Kidney epithelial cell (primary cell): ENCODE results near the gene SLC4A5. TPM values are rescaled to one million over a fixed set of nuclear protein-coding genes. Genes with fewer than 3 reads are reported as not detected.

Source experiments
- DNase-seq: peaks from one replicate; pipeline ENCODE4 v3.0.0-alpha.2; 2010; ENCODE audit warnings: low read depth
- H3K27me3 ChIP-seq: 2 replicates; pipeline ENCODE4 v1.6.0; 2011; ENCODE audit warnings: low read length; ENCODE audit not compliant: control insufficient read depth, insufficient read depth
- H3K36me3 ChIP-seq: 2 replicates; pipeline ENCODE4 v1.5.1; 2011; ENCODE audit warnings: low read length; ENCODE audit not compliant: control insufficient read depth, insufficient read depth
- H3K4me3 ChIP-seq: 2 replicates; pipeline ENCODE4 v1.5.1; 2011; ENCODE audit warnings: low read depth, mild to moderate bottlenecking, control low read depth, low read length
- total RNA-seq: library from RNA; depleted of rRNA; stranded (reverse); fragments of >200 nt; gene quantifications from 2 replicates; pipeline ENCODE4 v1.2.3, GENCODE V29; 2015
- TF ChIP-seq, protein P1 (sequence below): IDR thresholded peaks from 2 replicates; pipeline ENCODE4 v1.5.1; 2011; ENCODE audit warnings: mild to moderate bottlenecking, moderate library complexity, low read length, control low read depth, inconsistent platforms; ENCODE audit not compliant: insufficient read depth, poor library complexity, severe bottlenecking

Gene SLC4A5
- total RNA-seq, 1 donor from 2014 or later: 1.8 TPM

DNA sequence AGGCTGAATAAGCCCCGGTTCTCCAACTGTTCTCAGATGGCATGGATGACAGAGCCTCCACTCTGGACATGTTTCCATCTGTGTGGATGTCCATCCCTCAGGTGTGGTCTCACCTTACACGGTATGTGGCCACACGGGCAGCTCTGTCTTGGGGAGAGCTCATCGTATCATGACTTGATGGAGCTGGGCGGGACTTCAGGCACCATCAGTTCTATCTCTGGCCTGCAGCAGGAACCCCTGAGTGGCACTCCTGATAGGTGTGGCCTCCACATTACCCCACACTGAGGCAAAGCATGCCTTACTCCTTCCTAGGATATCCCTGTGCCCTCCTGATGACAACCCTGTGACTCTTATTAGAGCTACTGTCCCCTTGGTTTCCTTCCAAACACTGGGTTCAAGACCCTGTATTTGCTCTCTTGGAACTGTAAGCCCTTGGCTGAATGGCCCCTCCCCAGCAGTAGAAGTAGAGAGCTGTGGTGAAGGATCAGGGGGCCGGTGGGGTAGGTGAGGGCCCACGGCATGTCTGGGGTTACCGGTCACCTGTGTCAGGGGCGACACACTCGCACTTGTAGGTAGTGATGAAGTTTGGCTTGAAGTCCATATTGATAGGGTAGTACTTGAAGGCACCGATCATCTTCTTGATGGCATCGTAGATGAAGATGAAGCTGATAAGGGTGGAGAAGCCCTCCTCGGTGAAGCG, 96.6 kb downstream of the SLC4A5 start:
- TF ChIP-seq, protein P1, sequence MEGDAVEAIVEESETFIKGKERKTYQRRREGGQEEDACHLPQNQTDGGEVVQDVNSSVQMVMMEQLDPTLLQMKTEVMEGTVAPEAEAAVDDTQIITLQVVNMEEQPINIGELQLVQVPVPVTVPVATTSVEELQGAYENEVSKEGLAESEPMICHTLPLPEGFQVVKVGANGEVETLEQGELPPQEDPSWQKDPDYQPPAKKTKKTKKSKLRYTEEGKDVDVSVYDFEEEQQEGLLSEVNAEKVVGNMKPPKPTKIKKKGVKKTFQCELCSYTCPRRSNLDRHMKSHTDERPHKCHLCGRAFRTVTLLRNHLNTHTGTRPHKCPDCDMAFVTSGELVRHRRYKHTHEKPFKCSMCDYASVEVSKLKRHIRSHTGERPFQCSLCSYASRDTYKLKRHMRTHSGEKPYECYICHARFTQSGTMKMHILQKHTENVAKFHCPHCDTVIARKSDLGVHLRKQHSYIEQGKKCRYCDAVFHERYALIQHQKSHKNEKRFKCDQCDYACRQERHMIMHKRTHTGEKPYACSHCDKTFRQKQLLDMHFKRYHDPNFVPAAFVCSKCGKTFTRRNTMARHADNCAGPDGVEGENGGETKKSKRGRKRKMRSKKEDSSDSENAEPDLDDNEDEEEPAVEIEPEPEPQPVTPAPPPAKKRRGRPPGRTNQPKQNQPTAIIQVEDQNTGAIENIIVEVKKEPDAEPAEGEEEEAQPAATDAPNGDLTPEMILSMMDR: no peak
- H3K27me3 ChIP-seq: no peaks in the 10 kb centered on the region
- DNase-seq: no peak
- no peak overlapping the region for H3K4me3 ChIP-seq
- H3K36me3 ChIP-seq: no peaks in the 10 kb centered on the region

DNA sequence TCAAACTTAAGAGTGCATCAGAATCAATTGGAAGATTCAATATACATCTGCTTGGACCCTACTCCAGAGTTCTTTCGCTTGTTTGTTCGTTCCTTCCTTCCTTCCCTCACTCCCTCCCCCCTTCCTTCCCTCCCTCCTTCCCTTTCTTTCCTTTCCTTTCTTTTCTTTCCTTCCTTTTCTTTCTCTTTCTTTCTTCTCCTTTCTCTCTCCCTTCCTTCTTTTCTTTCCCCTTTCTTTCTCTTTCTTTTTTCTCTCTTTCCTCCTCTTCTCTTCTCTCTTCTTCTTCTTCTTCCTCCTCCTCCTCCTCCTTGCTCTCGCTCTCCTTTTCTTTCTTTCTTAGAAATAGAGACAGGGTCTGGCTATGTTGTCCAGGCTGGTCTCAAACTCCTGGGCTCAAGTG, 98.9 kb downstream of the SLC4A5 start:
- Histone ChIP-seq H3K4me3 (no peak overlapping the region), H3K27me3 (no peaks in the 10 kb centered on the region), H3K36me3 (no peaks in the 10 kb centered on the region)
- TF ChIP-seq, protein P1: no peak
- DNase-seq: no peak

DNA sequence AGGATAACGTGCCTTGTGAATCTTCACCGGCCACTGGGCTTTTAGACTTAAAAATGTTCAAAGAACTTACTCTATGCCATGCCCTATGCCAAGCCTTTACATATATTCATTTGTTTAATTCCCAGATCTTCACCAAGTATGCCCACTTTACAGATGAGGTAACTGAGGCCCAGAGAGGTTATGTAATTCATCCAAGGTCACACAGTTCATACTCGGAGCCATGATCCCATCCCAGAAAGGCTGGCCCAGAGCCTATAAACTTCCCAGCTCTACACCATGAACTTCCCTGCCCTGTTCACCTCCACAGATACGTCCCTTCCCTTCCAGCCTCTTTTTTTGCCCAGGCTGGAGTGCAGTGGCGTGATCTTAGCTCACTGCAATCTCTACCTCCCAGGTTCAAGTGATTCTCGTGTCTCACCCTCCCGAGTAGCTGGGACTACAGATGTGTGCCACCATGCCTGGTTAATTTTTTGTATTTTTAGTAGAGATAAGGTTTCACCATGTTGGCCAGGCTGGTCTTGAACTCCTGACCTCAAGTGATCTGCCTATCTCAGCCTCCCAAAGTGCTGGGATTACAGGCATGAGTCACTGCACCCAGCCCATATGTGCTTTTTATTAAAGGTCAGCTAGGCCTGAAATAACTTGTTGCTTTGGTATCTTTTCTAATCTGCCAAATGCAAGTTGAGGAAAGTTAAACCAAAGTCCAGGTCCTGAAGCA, 100.7 kb downstream of the SLC4A5 start:
- TF ChIP-seq, protein P1: no peak
- no peak for DNase-seq
- Histone ChIP-seq H3K36me3 (no peaks in the 10 kb centered on the region), H3K27me3 (no peaks in the 10 kb centered on the region), H3K4me3 (no peak overlapping the region)

DNA sequence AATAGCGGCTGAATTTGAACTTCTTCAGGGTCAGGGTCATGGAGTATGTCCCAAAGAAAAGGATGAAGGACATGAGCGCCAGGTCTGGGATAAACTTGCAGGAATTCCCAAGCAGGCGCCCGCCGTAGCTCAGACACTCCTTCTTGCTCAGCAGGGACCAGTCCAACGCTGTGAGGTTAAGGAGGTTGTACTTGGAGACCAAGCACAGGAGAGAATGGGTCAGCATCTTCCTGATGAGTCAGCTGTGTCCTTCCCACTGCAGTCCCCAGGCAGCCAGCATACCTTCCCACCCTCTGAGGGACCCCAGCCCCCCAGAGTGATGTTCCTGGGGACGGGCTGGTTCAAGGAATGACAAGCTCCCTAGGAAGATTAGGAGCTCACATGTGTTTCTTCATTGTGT, 103.9 kb downstream of the SLC4A5 start:
- H3K4me3 ChIP-seq: no peak overlapping the region
- H3K36me3 ChIP-seq: no peaks in the 10 kb centered on the region
- no peaks in the 10 kb centered on the region for H3K27me3 ChIP-seq
- TF ChIP-seq, protein P1: no peak
- no peak for DNase-seq

DNA sequence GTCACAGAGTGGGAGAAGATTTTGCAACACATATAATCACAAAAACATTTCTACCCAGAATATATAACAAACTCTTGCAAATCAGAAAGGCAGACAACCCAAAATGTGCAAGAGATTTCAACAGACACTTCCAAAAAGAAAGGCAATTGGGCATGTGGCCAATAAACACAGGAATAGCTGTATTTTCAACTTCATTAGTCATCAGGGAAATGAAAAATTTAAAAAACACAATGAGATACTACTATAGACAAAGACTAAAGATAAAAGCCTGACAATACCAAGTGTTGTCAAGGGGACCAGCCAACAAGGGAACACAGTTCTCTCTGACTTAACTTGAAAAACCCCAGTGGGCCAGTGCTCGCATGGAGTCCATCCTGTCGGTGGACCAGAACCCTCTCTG, 104.3 kb downstream of the SLC4A5 start:
- Histone ChIP-seq H3K27me3 (no peaks in the 10 kb centered on the region), H3K36me3 (no peaks in the 10 kb centered on the region), H3K4me3 (no peak overlapping the region)
- DNase-seq: no peak
- TF ChIP-seq, protein P1: no peak
